HepG2 (cell line): ENCODE results near the gene SSC5D. TPM values are rescaled to one million over a fixed set of nuclear protein-coding genes. Genes with fewer than 3 reads are reported as not detected.

Source experiments
- ATAC-seq: fragments of 200-7000 bp; cut with Tn5 transposase; 3 replicates; pipeline ENCODE4 v1.9.1; 2020; ENCODE audit warnings: mild to moderate bottlenecking, moderate library complexity
- BruUV-seq: library from RNA; stranded (reverse); fragments of 400-500 nt; replicated peaks from 2 replicates; lab custom pipeline; 2021; lab: Mats Ljungman, UMichigan
- CTCF ChIA-PET: fragments of 300-600 bp; formaldehyde crosslinking; extraction: SDS; loops from one replicate; lab custom pipeline; 2021; ENCODE audit warnings: low total read pairs, inconsistent platforms, low intra/inter-chr PET ratio; lab: Yijun Ruan, JAX
- POLR2A ChIA-PET: fragments of 350-600 bp; sonication (Branson Sonifier 250); formaldehyde crosslinking; loops from one replicate; lab custom pipeline; 2020; ENCODE audit warnings: antibody characterized with exemption, inconsistent platforms; lab: Yijun Ruan, JAX
- DNase-seq: peaks from one replicate; pipeline ENCODE4 v3.0.0-alpha.2; 2015; ENCODE audit warnings: low spot score
- FAIRE-seq: peaks from 3 replicates; lab custom pipeline; 2011; peaks lifted over from hg19 to GRCh38; lab: Jason Lieb, UNC
- H2AFZ ChIP-seq: one replicate; pipeline ENCODE4 v1.6.1; 2011; ENCODE audit warnings: low read length, inconsistent platforms
- H3K27ac ChIP-seq: fragments of 300-600 bp; 3 replicates; pipeline ENCODE4 v1.8.0; 2011; ENCODE audit warnings: mixed run types, mild to moderate bottlenecking, mixed read lengths, low read length, inconsistent platforms; ENCODE audit not compliant: insufficient read depth; ENCODE audit errors: extremely low read length
- H3K27me3 ChIP-seq, 2 experiments: fragments of 200-600 bp in 1 of 2; 2 replicates in 1 of 2; 3 replicates in 1 of 2; pipeline versions ENCODE4 v1.6.0 to v1.8.0; 2011; ENCODE audit warnings: low read length in 2 of 2, mild to moderate bottlenecking in 2 of 2, moderate library complexity in 2 of 2, inconsistent platforms in 1 of 2; ENCODE audit not compliant: insufficient read depth in 2 of 2, control insufficient read depth in 1 of 2
- H3K36me3 ChIP-seq, 2 experiments: fragments of 200-600 bp in 1 of 2; replicated peaks in 1 of 2; 2 replicates in 1 of 2; 3 replicates in 1 of 2; pipeline versions ENCODE4 v1.5.1 to v1.8.0; 2011; ENCODE audit warnings: low read length in 2 of 2, inconsistent platforms in 1 of 2; ENCODE audit not compliant: insufficient read depth in 2 of 2, control insufficient read depth in 1 of 2
- H3K4me1 ChIP-seq: 2 replicates; pipeline ENCODE4 v1.5.1; 2012; ENCODE audit warnings: low read length, inconsistent platforms; ENCODE audit not compliant: insufficient read depth
- H3K4me2 ChIP-seq: 2 replicates; pipeline ENCODE4 v1.6.0; 2011; ENCODE audit warnings: low read depth, low read length, inconsistent platforms
- H3K4me3 ChIP-seq, 3 experiments: fragments of 200-600 bp in 1 of 3; sonication (generic), shearing (Covaris generic) in 1 of 3; replicated peaks in 1 of 3; 2 replicates each; pipeline ENCODE4 v1.5.1; 2011 to 2016; ENCODE audit warnings: low read length in 3 of 3, inconsistent platforms in 2 of 3, low read depth in 2 of 3, mild to moderate bottlenecking in 2 of 3, control low read depth in 1 of 3, mixed read lengths in 1 of 3; ENCODE audit not compliant: insufficient read depth in 1 of 3
- H3K79me2 ChIP-seq: one replicate; pipeline ENCODE4 v1.6.1; 2011; ENCODE audit warnings: low read length, inconsistent platforms; ENCODE audit not compliant: insufficient read depth
- H3K9ac ChIP-seq: 2 replicates; pipeline ENCODE4 v1.6.0; 2011; ENCODE audit warnings: mild to moderate bottlenecking, low read depth, low read length, inconsistent platforms; ENCODE audit not compliant: insufficient read depth
- H3K9me3 ChIP-seq: 2 replicates; pipeline ENCODE4 v1.5.1; 2012; ENCODE audit warnings: mild to moderate bottlenecking, low read length
- H4K20me1 ChIP-seq: 2 replicates; pipeline ENCODE4 v1.6.0; 2011; ENCODE audit warnings: inconsistent platforms, mild to moderate bottlenecking, low read length, moderate library complexity; ENCODE audit not compliant: insufficient read depth
- DNMT3B ChIP-seq: conservative IDR thresholded peaks from 2 replicates; pipeline ENCODE4 v1.6.1; 2016; ENCODE audit warnings: missing biosample characterization, control low read depth
- ZNF510 ChIP-seq: sonication (generic); formaldehyde crosslinking; IDR thresholded peaks from 2 replicates; pipeline ENCODE4 v1.4.0; 2020; ENCODE audit warnings: low read depth, mild to moderate bottlenecking, missing genetic modification reagents
- ZNF614 ChIP-seq: IDR thresholded peaks from 2 replicates; pipeline ENCODE4 v1.6.1; 2018; ENCODE audit warnings: missing biosample characterization, missing genetic modification reagents, inconsistent platforms, borderline replicate concordance
- WGBS: methylation state at CpG from one replicate; pipeline ENCODE4 v1.1.6; 2017; ENCODE audit warnings: low lambda C conversion rate; 5-methylcytosine and 5-hydroxymethylcytosine counted together
- in situ Hi-C: cut with HindIII; loops from 2 replicates; pipeline ENCODE4 v1.10.0; 2017; ENCODE audit warnings: low pct_unique_long_range_greater_than_20kb; ENCODE audit not compliant: extremely low pct_ligation_motif_present
- intact Hi-C: fragments of 100-400 bp; cut with micrococcal nuclease; formaldehyde crosslinking; loops from one replicate; pipeline ENCODE4 v1.10.0; 2022; ENCODE audit not compliant: unreplicated experiment
- polyA plus RNA-seq, 8 experiments: library from polyadenylated mRNA; depleted of rRNA in 3 of 8; stranded (reverse) in 7 of 8; unstranded in 1 of 8; fragments of >200 nt; fragmentation: Illumina TruSeq in 4 of 8; extraction: Trizol in 4 of 8; gene quantifications; 2 replicates each; pipeline versions ENCODE4 v1.2.1 to v1.2.3, GENCODE V29; 2011 to 2016; ENCODE audit warnings: low read depth in 4 of 8, missing spikeins in 1 of 8, mixed read lengths in 1 of 8; ENCODE audit not compliant: insufficient read depth in 1 of 8
- total RNA-seq, 5 experiments: library from RNA; depleted of rRNA; stranded (reverse); fragments of >200 nt; fragmentation: Illumina TruSeq; extraction: Trizol; gene quantifications; 2 replicates each; pipeline ENCODE4 v1.2.3, GENCODE V29; 2016; ENCODE audit warnings: low read depth in 1 of 5
- TF ChIP-seq, protein P1 (sequence below), 2 experiments: sonication (generic) in 1 of 2; formaldehyde crosslinking in 1 of 2; IDR thresholded peaks; 2 replicates each; pipeline versions ENCODE4 v1.4.0 to v1.6.1; 2016 to 2020; ENCODE audit warnings: borderline replicate concordance in 1 of 2, low read depth in 1 of 2, mild to moderate bottlenecking in 1 of 2, missing genetic modification reagents in 1 of 2

The SSC5D gene
- total and polyA plus RNA-seq, 2 of the 13 experiments (the other 11 are each of a cell fraction or from before 2014, with no cell fraction given): not detected

DNA sequence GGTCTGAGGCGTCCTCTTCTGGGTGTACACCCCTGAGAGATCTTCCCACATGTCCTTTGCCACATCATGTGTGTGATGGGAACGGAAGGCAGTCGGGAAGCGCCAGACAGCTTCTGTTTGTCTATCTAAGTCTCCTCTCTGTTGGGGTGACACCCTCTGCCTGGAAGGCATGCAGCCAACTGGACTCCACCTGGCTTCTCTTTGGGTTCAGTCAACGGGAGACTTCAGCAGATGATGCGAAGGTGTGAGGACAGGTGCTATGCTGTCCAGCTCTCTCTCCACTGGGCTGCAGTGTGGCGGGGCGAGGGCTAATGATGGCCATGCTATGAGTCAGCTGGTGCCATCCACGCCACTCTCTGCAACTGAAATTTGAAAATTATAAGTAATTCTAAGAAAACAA, 71.4 kb downstream of the SSC5D start (continued):
- TF ChIP-seq, protein P1, sequence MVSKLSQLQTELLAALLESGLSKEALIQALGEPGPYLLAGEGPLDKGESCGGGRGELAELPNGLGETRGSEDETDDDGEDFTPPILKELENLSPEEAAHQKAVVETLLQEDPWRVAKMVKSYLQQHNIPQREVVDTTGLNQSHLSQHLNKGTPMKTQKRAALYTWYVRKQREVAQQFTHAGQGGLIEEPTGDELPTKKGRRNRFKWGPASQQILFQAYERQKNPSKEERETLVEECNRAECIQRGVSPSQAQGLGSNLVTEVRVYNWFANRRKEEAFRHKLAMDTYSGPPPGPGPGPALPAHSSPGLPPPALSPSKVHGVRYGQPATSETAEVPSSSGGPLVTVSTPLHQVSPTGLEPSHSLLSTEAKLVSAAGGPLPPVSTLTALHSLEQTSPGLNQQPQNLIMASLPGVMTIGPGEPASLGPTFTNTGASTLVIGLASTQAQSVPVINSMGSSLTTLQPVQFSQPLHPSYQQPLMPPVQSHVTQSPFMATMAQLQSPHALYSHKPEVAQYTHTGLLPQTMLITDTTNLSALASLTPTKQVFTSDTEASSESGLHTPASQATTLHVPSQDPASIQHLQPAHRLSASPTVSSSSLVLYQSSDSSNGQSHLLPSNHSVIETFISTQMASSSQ (IDR thresholded peaks at IDR 0.05; ENCODE audit: low read depth): no peak
- TF ChIP-seq, protein P1 (CRISPR knock-in tag; IDR thresholded peaks at IDR 0.05; ENCODE audit: borderline replicate concordance): no peak

DNA sequence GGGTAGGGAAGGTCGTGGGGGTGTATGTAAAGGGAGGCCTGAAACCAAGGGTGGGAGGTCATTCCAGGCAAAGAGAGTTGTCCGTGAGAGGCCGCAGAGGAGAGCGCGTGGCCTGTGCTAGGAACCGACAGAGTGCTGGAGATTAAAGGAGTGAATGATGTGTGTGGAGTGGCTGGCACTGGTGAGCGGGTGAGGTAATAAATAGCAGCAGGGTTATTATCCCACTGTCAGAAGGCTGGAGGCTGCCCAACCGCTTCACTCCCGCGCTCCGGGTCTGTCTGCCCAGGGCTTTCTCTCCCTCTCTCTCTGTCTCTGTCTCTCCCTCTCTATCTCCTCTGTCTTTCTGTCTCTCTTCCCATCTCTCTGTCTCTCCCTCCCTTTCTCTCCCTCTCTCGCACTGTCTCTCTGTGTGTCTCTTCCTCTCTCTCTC, 75.0 kb downstream of the SSC5D start:
- FAIRE-seq (no peak), ATAC-seq (peak; percentile 54), DNase-seq (no peak)
- BruUV-seq: no TSS peak
- H3K27ac ChIP-seq: no peak overlapping the region
- H3K27me3 ChIP-seq: peaks cover 0 to 5% of the 10 kb centered on the region in 2 experiments; a peak in 2 of 5 replicates
- no peak overlapping the region for H3K4me3 ChIP-seq
- H3K4me2 ChIP-seq: peak overlapping the region; percentile 29; the same call in 1 of the 2 replicates
- peaks cover 16% of the 10 kb centered on the region for H3K4me1 ChIP-seq
- POLR2A ChIA-PET: no interaction called here
- H3K79me2 ChIP-seq: no peaks in the 10 kb centered on the region
- no peaks in the 10 kb centered on the region for H3K36me3 ChIP-seq
- no peaks in the 10 kb centered on the region for H3K9me3 ChIP-seq
- H2AFZ ChIP-seq: no peak overlapping the region
- 25% methylated on average over 12 of the region's 12 CpGs for WGBS
- no peaks in the 10 kb centered on the region for H4K20me1 ChIP-seq
- intact Hi-C loops (no loop called here), in situ Hi-C loops (no loop called here)
- H3K9ac ChIP-seq: no peak overlapping the region
- no peak for TF ChIP-seq ZNF614
- TF ChIP-seq DNMT3B: no peak
- TF ChIP-seq ZNF510 (CRISPR knock-in tag): no peak
- CTCF ChIA-PET: no interaction called here
